HG03469 (cell line): ENCODE measurements around the gene BMP3.

Experiments used
- ATAC-seq: cut with Tn5 transposase; IDR thresholded peaks from one replicate; pipeline ENCODE4 v1.9.1; 2021; ENCODE audit warnings: mild to moderate bottlenecking, moderate library complexity, moderate number of reproducible peaks; ENCODE audit not compliant: unreplicated experiment

Gene BMP3

GRCh38 chr4:81040012-81040659, 9.6 kb downstream of the BMP3 start:
- ATAC-seq, result no peak

GRCh38 chr4:81042578-81043365, 12.3 kb downstream of the BMP3 start:
- no peak for ATAC-seq

- no peak for ATAC-seq
Measured at GRCh38 chr4:81049330-81049729, 18.8 kb downstream of the BMP3 start.

- ATAC-seq, result no peak
Measured at GRCh38 chr4:81049907-81050306, 19.4 kb downstream of the BMP3 start.

- peak; percentile 99 for ATAC-seq
Measured at GRCh38 chr4:81052119-81053068, 21.9 kb downstream of the BMP3 start.

GRCh38 chr4:81058621-81059020, 28.1 kb downstream of the BMP3 start:
- ATAC-seq, result no peak

- no peak for ATAC-seq
Measured at GRCh38 chr4:81060587-81061343, 30.3 kb downstream of the BMP3 start.

GRCh38 chr4:81061344-81061730, 30.8 kb downstream of the BMP3 start:
- ATAC-seq, result no peak

- ATAC-seq, result no peak
Measured at GRCh38 chr4:81062001-81062400, 31.5 kb downstream of the BMP3 start.

GRCh38 chr4:81065446-81065845, 34.9 kb downstream of the BMP3 start:
- no peak for ATAC-seq

- ATAC-seq, result peak; percentile 98
Measured at GRCh38 chr4:81069706-81070331, 39.3 kb downstream of the BMP3 start.

GRCh38 chr4:81071013-81071412, 40.5 kb downstream of the BMP3 start:
- no peak for ATAC-seq

- ATAC-seq, result no peak
Measured at GRCh38 chr4:81081156-81081555, 50.6 kb downstream of the BMP3 start.

GRCh38 chr4:81084029-81084428, 53.5 kb downstream of the BMP3 start:
- no peak for ATAC-seq

GRCh38 chr4:81084634-81085033, 54.1 kb downstream of the BMP3 start:
- no peak for ATAC-seq

- ATAC-seq, result no peak
Measured at GRCh38 chr4:81085291-81085690, 54.8 kb downstream of the BMP3 start.

- ATAC-seq, result no peak
Measured at GRCh38 chr4:81085979-81086378, 55.5 kb downstream of the BMP3 start.

- no peak for ATAC-seq
Measured at GRCh38 chr4:81093720-81094401, 63.4 kb downstream of the BMP3 start.

GRCh38 chr4:81095389-81095788, 64.9 kb downstream of the BMP3 start:
- ATAC-seq, result no peak

GRCh38 chr4:81096566-81096965, 66.1 kb downstream of the BMP3 start:
- ATAC-seq, result no peak
